Right lobe of liver (tissue), 4 donors: Measurements from ENCODE around the gene DOCK3.

Experiments used
- CTCF ChIP-seq, 4 donors: fragments of 200-600 bp in 3 of 4; fragments of 450-650 bp in 1 of 4; IDR thresholded peaks; one replicate each; pipeline versions ENCODE4 v1.5.1 to v1.8.0; 2016 to 2022; ENCODE audit warnings: antibody characterized with exemption in 4 of 4, mild to moderate bottlenecking in 2 of 4
- POLR2A ChIP-seq: fragments of 450-650 bp; IDR thresholded peaks from one replicate; pipeline ENCODE4 v1.6.1; 2017; ENCODE audit warnings: antibody characterized with exemption, mild to moderate bottlenecking
- donor health status: DM: no; HTN: no; CAD: no.
- donor health status: DM: no; HTN: no; CAD: no.
- donor health status: DM: no; HTN: yes; CAD: no.

- no peak for TF ChIP-seq CTCF (IDR thresholded peaks at IDR 0.05)
- no peak for TF ChIP-seq POLR2A
Observed at GRCh38 chr3:50986726-50987125, 312.0 kb downstream of the DOCK3 start.
